Endothelial cell of umbilical vein (primary cell): ENCODE data around the gene PRSS57. TPM values are rescaled to one million over a fixed set of nuclear protein-coding genes. Genes with fewer than 3 reads are reported as not detected.

Experiments used
- BruUV-seq: library from RNA; stranded (reverse); fragments of 400-500 nt; replicated peaks from 2 replicates; lab custom pipeline; 2021; lab: Mats Ljungman, UMichigan
- CTCF ChIA-PET: fragments of 300-600, 350-600 bp; sonication (Branson Sonifier 250); formaldehyde crosslinking; loops from one replicate; lab custom pipeline; 2021; ENCODE audit warnings: antibody characterized with exemption, inconsistent platforms; lab: Charles Lee
- POLR2A ChIA-PET: fragments of 300-600, 350-600 bp; sonication (Branson Sonifier 250); formaldehyde crosslinking; loops from one replicate; lab custom pipeline; 2021; ENCODE audit warnings: antibody characterized with exemption, inconsistent platforms; lab: Charles Lee
- DNase-seq: peaks from one replicate; pipeline ENCODE4 v3.0.0-alpha.2; 2011; ENCODE audit warnings: low read depth, low spot score
- FAIRE-seq: peaks from 2 replicates; lab custom pipeline; 2011; peaks lifted over from hg19 to GRCh38; lab: Jason Lieb, UNC
- H2AFZ ChIP-seq: 2 replicates; pipeline ENCODE4 v1.6.0; 2012; ENCODE audit warnings: low read depth, low read length, control low read depth, inconsistent platforms
- H3K27ac ChIP-seq: 2 replicates; pipeline ENCODE4 v1.5.1; 2011; ENCODE audit warnings: low read depth, mild to moderate bottlenecking, control low read depth, low read length, moderate library complexity; ENCODE audit not compliant: insufficient read depth
- H3K27me3 ChIP-seq, 2 experiments: 2 replicates each; pipeline versions ENCODE4 v1.6.0 to v1.6.1; 2011; ENCODE audit warnings: low read length in 2 of 2, mixed read lengths in 1 of 2; ENCODE audit not compliant: control insufficient read depth in 2 of 2, insufficient read depth in 2 of 2
- H3K36me3 ChIP-seq, 2 experiments: 2 replicates in 1 of 2; 3 replicates in 1 of 2; pipeline ENCODE4 v1.5.1; 2011; ENCODE audit warnings: low read length in 2 of 2, mild to moderate bottlenecking in 1 of 2, moderate library complexity in 1 of 2; ENCODE audit not compliant: control insufficient read depth in 2 of 2, insufficient read depth in 2 of 2; ENCODE audit errors: extremely low read depth in 1 of 2
- H3K4me1 ChIP-seq: 3 replicates; pipeline ENCODE4 v1.5.1; 2011; ENCODE audit warnings: mild to moderate bottlenecking, low read length; ENCODE audit not compliant: control insufficient read depth, insufficient read depth; ENCODE audit errors: extremely low read depth
- H3K4me2 ChIP-seq: 2 replicates; pipeline ENCODE4 v1.6.1; 2011; ENCODE audit warnings: low read length, control low read depth, mixed read lengths; ENCODE audit not compliant: insufficient read depth
- H3K4me3 ChIP-seq, 3 experiments: fragments of 200-600 bp in 1 of 3; sonication (generic), shearing (Covaris generic) in 1 of 3; replicated peaks in 1 of 3; 2 replicates each; pipeline ENCODE4 v1.5.1; 2011 to 2016; ENCODE audit warnings: control low read depth in 3 of 3, low read length in 3 of 3, mild to moderate bottlenecking in 2 of 3, inconsistent platforms in 1 of 3, low read depth in 1 of 3, moderate library complexity in 1 of 3; ENCODE audit not compliant: insufficient read depth in 1 of 3
- H3K79me2 ChIP-seq: 2 replicates; pipeline ENCODE4 v1.6.0; 2012; ENCODE audit warnings: low read length, inconsistent platforms; ENCODE audit not compliant: control insufficient read depth, insufficient read depth
- H3K9ac ChIP-seq: replicated peaks from 2 replicates; pipeline ENCODE3; 2011; ENCODE audit warnings: low read length, control low read depth; ENCODE audit not compliant: insufficient read depth; ENCODE audit errors: extremely low read depth
- H3K9me1 ChIP-seq: replicated peaks from 3 replicates; pipeline ENCODE4 v1.6.0; 2011; ENCODE audit warnings: mild to moderate bottlenecking, low read length; ENCODE audit not compliant: control insufficient read depth, insufficient read depth; ENCODE audit errors: extremely low read depth
- H3K9me3 ChIP-seq: replicated peaks from 2 replicates; pipeline ENCODE4 v1.5.1; 2012; ENCODE audit warnings: low read length, inconsistent platforms; ENCODE audit not compliant: control insufficient read depth, insufficient read depth
- H4K20me1 ChIP-seq: replicated peaks from 2 replicates; pipeline ENCODE3; 2011; ENCODE audit warnings: mild to moderate bottlenecking, low read length; ENCODE audit not compliant: control insufficient read depth, insufficient read depth; ENCODE audit errors: extremely low read depth
- EZH2 ChIP-seq: IDR thresholded peaks from 2 replicates; pipeline ENCODE4 v1.6.1; 2012; ENCODE audit warnings: borderline replicate concordance, low read depth, mild to moderate bottlenecking, moderate library complexity, low read length, inconsistent platforms; ENCODE audit not compliant: severe bottlenecking
- FOS ChIP-seq: IDR thresholded peaks from 2 replicates; pipeline ENCODE4 v1.6.1; 2011; ENCODE audit warnings: mild to moderate bottlenecking, low read length, moderate library complexity, borderline replicate concordance; ENCODE audit not compliant: insufficient read depth
- GATA2 ChIP-seq: IDR thresholded peaks from 2 replicates; pipeline ENCODE4 v1.7.0; 2011; ENCODE audit warnings: low read depth, mild to moderate bottlenecking, moderate library complexity, mixed read lengths, low read length; ENCODE audit not compliant: insufficient read length, insufficient read depth
- JUN ChIP-seq: IDR thresholded peaks from 2 replicates; pipeline ENCODE4 v1.6.1; 2011; ENCODE audit warnings: borderline replicate concordance, low read depth; ENCODE audit not compliant: insufficient read length, insufficient read depth
- MYC ChIP-seq: IDR thresholded peaks from one replicate; pipeline ENCODE4 v1.6.1; 2011; ENCODE audit warnings: mild to moderate bottlenecking, low read depth, low read length
- POLR2A ChIP-seq: IDR thresholded peaks from 2 replicates; pipeline ENCODE4 v1.6.1; 2012; ENCODE audit warnings: low read depth, mild to moderate bottlenecking, control low read depth, low read length
- POLR2AphosphoS5 ChIP-seq: IDR thresholded peaks from 2 replicates; pipeline ENCODE4 v1.6.1; 2012; ENCODE audit warnings: low read depth, mild to moderate bottlenecking, control low read depth, low read length, moderate library complexity; ENCODE audit not compliant: insufficient read depth
- dilution Hi-C: fragments of 300-500 bp; cut with MboI; formaldehyde crosslinking; loops from one replicate; pipeline ENCODE4 v1.15.0; 2019; ENCODE audit warnings: low sequenced_read_pairs; ENCODE audit not compliant: extremely low pct_ligation_motif_present
- intact Hi-C: fragments of 100-400 bp; cut with micrococcal nuclease; formaldehyde crosslinking; loops from one replicate; pipeline ENCODE4 v1.10.0; 2022
- polyA plus RNA-seq, 4 experiments: library from polyadenylated mRNA; depleted of rRNA in 3 of 4; stranded (reverse) in 3 of 4; unstranded in 1 of 4; fragments of >200 nt; gene quantifications; 2 replicates each; pipeline versions ENCODE4 v1.2.1 to v1.2.3, GENCODE V29; 2011 to 2012; ENCODE audit warnings: missing spikeins in 1 of 4
- total RNA-seq: library from RNA; stranded (reverse); gene quantifications from 2 replicates; pipeline ENCODE4 v1.2.3, GENCODE V29; 2021
- TF ChIP-seq, protein P1 (sequence below): IDR thresholded peaks from 2 replicates; pipeline ENCODE4 v1.6.1; 2011; ENCODE audit not compliant: insufficient read depth, insufficient read length
- TF ChIP-seq, protein P2 (sequence below), 2 donors: IDR thresholded peaks; 1 replicate in 1 of 2; 2 replicates in 1 of 2; pipeline ENCODE4 v1.5.1; 2011; ENCODE audit warnings: low read length in 2 of 2, mild to moderate bottlenecking in 2 of 2, moderate library complexity in 2 of 2, control low read depth in 1 of 2, inconsistent platforms in 1 of 2, low read depth in 1 of 2; ENCODE audit not compliant: insufficient read depth in 1 of 2; ENCODE audit errors: extremely low read depth in 1 of 2

The PRSS57 gene
- total and polyA plus RNA-seq, 2 donors (not counting 3 experiments of a cell fraction or from before 2014, with no cell fraction given): not detected

DNA sequence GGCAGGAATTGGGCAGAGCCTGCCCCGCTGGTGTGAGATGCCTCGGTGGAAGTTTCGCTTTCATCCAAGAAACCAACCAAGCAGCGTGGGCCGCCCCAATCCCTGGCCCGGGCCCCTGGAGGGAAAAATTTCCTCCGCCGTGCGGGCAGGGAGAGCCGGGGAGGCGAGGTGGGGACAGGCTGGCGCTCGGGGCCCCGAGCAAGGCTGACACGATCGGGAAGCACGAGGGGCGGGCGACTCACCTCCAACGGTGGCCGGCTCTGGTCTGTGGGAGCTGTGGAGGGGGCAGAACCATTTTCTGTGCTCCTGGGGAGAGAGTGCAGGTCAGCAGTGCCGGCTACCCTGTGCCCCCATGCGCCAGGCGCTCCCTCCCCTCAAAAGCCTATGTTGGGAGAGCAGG, 43.3 kb downstream of the PRSS57 start:
- TF ChIP-seq, protein P1, sequence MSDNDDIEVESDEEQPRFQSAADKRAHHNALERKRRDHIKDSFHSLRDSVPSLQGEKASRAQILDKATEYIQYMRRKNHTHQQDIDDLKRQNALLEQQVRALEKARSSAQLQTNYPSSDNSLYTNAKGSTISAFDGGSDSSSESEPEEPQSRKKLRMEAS: no peak
- TF ChIP-seq EZH2 (no peak), POLR2A (no peak), POLR2AphosphoS5 (no peak), FOS (no peak), MYC (no peak), JUN (no peak), GATA2 (no peak)
- TF ChIP-seq, protein P2, sequence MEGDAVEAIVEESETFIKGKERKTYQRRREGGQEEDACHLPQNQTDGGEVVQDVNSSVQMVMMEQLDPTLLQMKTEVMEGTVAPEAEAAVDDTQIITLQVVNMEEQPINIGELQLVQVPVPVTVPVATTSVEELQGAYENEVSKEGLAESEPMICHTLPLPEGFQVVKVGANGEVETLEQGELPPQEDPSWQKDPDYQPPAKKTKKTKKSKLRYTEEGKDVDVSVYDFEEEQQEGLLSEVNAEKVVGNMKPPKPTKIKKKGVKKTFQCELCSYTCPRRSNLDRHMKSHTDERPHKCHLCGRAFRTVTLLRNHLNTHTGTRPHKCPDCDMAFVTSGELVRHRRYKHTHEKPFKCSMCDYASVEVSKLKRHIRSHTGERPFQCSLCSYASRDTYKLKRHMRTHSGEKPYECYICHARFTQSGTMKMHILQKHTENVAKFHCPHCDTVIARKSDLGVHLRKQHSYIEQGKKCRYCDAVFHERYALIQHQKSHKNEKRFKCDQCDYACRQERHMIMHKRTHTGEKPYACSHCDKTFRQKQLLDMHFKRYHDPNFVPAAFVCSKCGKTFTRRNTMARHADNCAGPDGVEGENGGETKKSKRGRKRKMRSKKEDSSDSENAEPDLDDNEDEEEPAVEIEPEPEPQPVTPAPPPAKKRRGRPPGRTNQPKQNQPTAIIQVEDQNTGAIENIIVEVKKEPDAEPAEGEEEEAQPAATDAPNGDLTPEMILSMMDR (IDR thresholded peaks at IDR 0.05; ENCODE audit: extremely low read depth in 1 of 2, insufficient read depth in 1 of 2, low read depth in 1 of 2, low read length in 2 of 2): no peak
- Histone ChIP-seq H2AFZ (no peak overlapping the region), H3K9ac (no peak overlapping the region), H3K27me3 (no peaks in the 10 kb centered on the region), H4K20me1 (no peaks in the 10 kb centered on the region), H3K9me3 (no peaks in the 10 kb centered on the region), H3K9me1 (no peaks in the 10 kb centered on the region), H3K79me2 (peaks cover 46% of the 10 kb centered on the region), H3K4me2 (no peak overlapping the region), H3K36me3 (peaks cover 4 to 18% of the 10 kb centered on the region in 2 experiments), H3K4me1 (no peaks in the 10 kb centered on the region), H3K27ac (no peak overlapping the region), H3K4me3 (no peak overlapping the region)
- intact Hi-C loops: no loop called here
- DNase-seq: no peak
- no TSS peak for BruUV-seq
- CTCF ChIA-PET: no interaction called here
- dilution Hi-C loops: no loop called here
- no peak for FAIRE-seq
- POLR2A ChIA-PET: no interaction called here
